ENCODE measurements around the gene CHRNA7.
A peak's percentile ranks its signal among the peaks of the same experiment; 100 is the strongest.

CHRNA7 gene

GRCh38 chr15:32034106-32034505, 3.8 kb downstream of the CHRNA7 start:
- no peak for TF ChIP-seq CTCF (conservative IDR thresholded peaks at IDR 0.05; ENCODE audit: low read depth, low read length)
- H3K4me3 ChIP-seq (ENCODE audit: low read length) = no peak overlapping the region
- DNase-seq (ENCODE audit: low read depth) = no peak

GRCh38 chr15:32035285-32035684, 5.0 kb downstream of the CHRNA7 start:
- TF ChIP-seq CTCF (conservative IDR thresholded peaks at IDR 0.05; ENCODE audit: low read depth, low read length) = no peak
- no peak for DNase-seq (ENCODE audit: low read depth)
- H3K4me3 ChIP-seq (ENCODE audit: low read length) = no peak overlapping the region

DNA sequence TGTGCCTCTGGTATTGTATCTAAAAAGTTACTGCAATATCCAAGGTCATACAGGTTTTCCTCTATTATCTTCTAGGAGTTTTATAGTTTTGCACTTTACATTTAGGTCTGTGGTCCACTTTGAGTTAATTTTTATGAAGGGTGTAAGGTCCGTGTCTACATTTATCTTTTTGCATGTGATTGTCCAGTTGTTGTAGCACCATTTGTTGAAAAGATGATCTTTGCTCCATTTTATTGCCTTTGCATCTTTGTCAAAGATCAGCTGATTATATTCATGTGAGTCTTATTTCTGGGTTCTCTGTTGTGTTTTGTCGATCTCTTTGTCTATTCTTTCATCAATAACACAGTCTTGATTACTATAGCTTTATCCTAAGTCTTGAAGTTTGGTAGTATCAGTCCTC, 6.7 kb downstream of the CHRNA7 start:
- no peak for TF ChIP-seq CTCF (conservative IDR thresholded peaks at IDR 0.05; ENCODE audit: low read depth, low read length)
- H3K4me3 ChIP-seq (ENCODE audit: low read length) = no peak overlapping the region
- no peak for DNase-seq (ENCODE audit: low read depth)

GRCh38 chr15:32041294-32041693, 11.0 kb downstream of the CHRNA7 start:
- no peak for TF ChIP-seq CTCF (conservative IDR thresholded peaks at IDR 0.05; ENCODE audit: low read depth, low read length)
- H3K4me3 ChIP-seq (ENCODE audit: low read length) = no peak overlapping the region
- no peak for DNase-seq (ENCODE audit: low read depth)

DNA sequence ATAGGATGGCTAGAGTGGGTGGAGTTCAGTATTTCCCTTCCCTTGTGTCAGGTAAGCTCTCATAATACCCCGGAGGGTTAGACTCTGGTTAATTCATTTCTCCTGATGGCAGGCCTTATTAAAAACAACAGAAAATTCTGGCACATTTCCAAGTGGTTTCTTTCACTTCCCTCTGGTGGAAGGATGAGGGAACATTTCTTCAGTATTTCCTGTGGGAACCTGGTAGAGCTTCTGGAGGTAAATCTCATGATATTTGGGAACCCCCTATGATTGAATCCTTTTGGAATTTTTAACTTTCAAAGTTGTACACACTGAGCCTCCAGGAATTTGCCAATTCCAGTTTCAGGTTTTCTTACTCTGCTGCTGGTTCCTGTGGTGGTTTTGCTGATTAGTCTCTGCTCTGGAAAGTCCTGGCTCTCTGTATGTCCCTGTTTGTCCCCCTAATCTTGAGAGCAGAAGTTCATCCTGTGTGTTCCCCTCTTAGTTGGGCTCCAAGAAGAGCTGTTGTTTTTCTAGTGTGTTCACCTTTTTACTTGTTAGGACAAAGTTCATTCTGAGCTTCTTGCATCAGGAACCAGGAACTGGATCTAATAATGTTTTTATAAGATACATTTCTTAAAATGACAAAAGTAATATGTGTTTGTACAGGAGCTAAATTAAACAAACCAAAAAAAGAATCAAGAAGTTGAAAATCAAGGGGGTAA, 12.1 kb downstream of the CHRNA7 start:
- TF ChIP-seq CTCF (conservative IDR thresholded peaks at IDR 0.05; ENCODE audit: low read depth, low read length) = peak; percentile 41
- no peak overlapping the region for H3K4me3 ChIP-seq (ENCODE audit: low read length)
- DNase-seq (ENCODE audit: low read depth) = peak; percentile 52

DNA sequence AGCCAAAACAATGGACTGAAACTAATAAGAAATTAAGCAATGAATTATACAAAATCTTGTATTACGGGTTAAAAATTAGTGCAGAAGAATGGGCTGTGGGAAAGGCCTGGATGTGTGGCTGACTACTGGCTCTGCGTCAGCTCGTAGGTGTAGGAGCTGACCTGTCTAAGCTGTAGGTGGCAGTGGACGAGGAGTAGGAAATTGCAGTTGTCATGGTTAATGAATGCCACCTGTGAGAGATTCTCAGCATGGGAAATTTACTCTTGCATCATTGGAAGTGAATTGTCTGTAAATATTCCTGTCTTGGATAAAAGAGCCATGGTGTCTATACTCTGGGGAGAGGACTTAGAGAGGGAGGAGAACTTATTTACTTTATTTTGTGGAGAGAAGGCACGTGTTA, 23.4 kb downstream of the CHRNA7 start:
- DNase-seq (ENCODE audit: low read depth) = no peak
- no peak for TF ChIP-seq CTCF (conservative IDR thresholded peaks at IDR 0.05; ENCODE audit: low read depth, low read length)
- H3K4me3 ChIP-seq (ENCODE audit: low read length) = no peak overlapping the region

DNA sequence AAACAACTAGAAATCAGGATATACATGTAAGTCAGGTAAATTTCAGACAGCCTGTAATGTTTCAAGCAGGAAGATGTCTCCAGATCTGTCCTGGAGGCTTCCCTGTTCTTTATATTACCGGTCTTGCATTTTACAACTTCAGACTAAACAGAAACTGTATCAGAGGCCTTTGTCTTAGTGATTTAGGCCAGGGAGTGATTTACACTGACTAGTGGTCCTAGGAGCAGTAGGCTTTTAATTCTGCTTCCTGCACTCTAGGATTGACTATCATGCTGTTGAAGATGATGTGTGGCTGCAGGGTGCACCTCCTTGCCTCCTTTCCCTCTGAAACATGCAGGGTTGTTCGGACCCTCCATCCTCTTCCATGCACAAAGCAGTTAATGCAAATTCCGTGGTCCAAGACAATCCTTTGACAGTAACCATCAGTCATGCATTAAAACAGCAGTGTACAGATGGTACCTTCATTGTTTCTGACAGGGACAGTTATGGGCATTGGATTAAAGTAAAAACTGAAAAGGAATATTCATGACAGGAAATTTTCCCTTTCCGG, 27.6 kb downstream of the CHRNA7 start:
- DNase-seq (ENCODE audit: low read depth) = no peak
- TF ChIP-seq CTCF (conservative IDR thresholded peaks at IDR 0.05; ENCODE audit: low read depth, low read length) = no peak
- no peak overlapping the region for H3K4me3 ChIP-seq (ENCODE audit: low read length)
